Calu3 (cell line): ENCODE results near the gene PCMT1. TPM values are rescaled to one million over a fixed set of nuclear protein-coding genes. Genes with fewer than 3 reads are reported as not detected.
"Not testable (repeated sequence)": the region's sequence is repeated elsewhere in the genome, so short reads cannot be mapped to it uniquely, and the experiment has no call there.

Experiments
- BruUV-seq: library from RNA; stranded (reverse); fragments of 400-500 nt; replicated peaks from 2 replicates; lab custom pipeline; 2021; lab: Mats Ljungman, UMichigan
- CTCF ChIA-PET: fragments of 300-600 bp; sonication (Branson Sonifier 250); formaldehyde crosslinking; loops from one replicate; lab custom pipeline; 2022; ENCODE audit warnings: antibody characterized with exemption; lab: Charles Lee
- DNase-seq: peaks from one replicate; pipeline ENCODE4 v3.0.0; 2022
- H3K27ac Mint-ChIP-seq: one replicate; pipeline ENCODE4 v1.8.0; 2022; ENCODE audit warnings: mixed read lengths; ENCODE audit not compliant: unreplicated experiment
- H3K27me3 Mint-ChIP-seq: one replicate; pipeline ENCODE4 v1.8.0; 2022; ENCODE audit warnings: mixed read lengths; ENCODE audit not compliant: unreplicated experiment
- H3K36me3 Mint-ChIP-seq: one replicate; pipeline ENCODE4 v1.8.0; 2022; ENCODE audit warnings: mild to moderate bottlenecking, moderate library complexity, mixed read lengths; ENCODE audit not compliant: insufficient read depth, unreplicated experiment
- H3K4me1 Mint-ChIP-seq: one replicate; pipeline ENCODE4 v1.8.0; 2022; ENCODE audit warnings: mild to moderate bottlenecking, low read depth, mixed read lengths; ENCODE audit not compliant: unreplicated experiment
- H3K4me3 Mint-ChIP-seq: one replicate; pipeline ENCODE4 v1.8.0; 2022; ENCODE audit warnings: mild to moderate bottlenecking, low read depth, moderate library complexity, mixed read lengths; ENCODE audit not compliant: unreplicated experiment
- H3K9me3 Mint-ChIP-seq: one replicate; pipeline ENCODE4 v1.8.0; 2022; ENCODE audit warnings: low read depth, mixed read lengths; ENCODE audit not compliant: unreplicated experiment
- intact Hi-C: fragments of 100-400 bp; cut with micrococcal nuclease; formaldehyde crosslinking; loops from one replicate; pipeline ENCODE4 v1.10.0; 2022; ENCODE audit not compliant: unreplicated experiment
- total RNA-seq: library from RNA; stranded (reverse); gene quantifications from 2 replicates; pipeline ENCODE4 v1.2.3, GENCODE V29; 2022
- TF ChIP-seq, protein P1 (sequence below): fragments of 200-600 bp; IDR thresholded peaks from one replicate; pipeline ENCODE4 v1.8.0; 2022; ENCODE audit warnings: antibody characterized with exemption; ENCODE audit not compliant: unreplicated experiment

PCMT1 gene
- total RNA-seq, 1 experiment from 2014 or later: 63.4 TPM

DNA sequence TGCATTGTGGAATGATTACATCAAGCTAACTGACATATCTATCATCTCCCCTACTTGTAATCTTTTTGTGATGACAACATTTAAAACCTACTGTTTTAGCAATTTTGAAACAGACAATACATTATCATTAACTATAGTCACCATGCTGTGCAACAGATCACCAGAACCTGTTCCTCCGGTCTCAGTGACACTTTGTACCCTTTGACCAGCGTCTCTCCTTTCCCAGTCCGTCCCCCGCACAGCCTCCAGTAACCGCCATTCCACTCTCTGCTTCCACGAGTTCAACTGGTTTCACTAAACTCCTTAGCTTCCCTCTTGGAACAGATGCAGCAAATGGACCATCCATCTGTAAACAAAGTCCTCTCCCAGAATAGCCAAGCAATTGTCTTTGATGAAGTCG is 92.8 kb downstream of the PCMT1 start:
- TF ChIP-seq, protein P1, sequence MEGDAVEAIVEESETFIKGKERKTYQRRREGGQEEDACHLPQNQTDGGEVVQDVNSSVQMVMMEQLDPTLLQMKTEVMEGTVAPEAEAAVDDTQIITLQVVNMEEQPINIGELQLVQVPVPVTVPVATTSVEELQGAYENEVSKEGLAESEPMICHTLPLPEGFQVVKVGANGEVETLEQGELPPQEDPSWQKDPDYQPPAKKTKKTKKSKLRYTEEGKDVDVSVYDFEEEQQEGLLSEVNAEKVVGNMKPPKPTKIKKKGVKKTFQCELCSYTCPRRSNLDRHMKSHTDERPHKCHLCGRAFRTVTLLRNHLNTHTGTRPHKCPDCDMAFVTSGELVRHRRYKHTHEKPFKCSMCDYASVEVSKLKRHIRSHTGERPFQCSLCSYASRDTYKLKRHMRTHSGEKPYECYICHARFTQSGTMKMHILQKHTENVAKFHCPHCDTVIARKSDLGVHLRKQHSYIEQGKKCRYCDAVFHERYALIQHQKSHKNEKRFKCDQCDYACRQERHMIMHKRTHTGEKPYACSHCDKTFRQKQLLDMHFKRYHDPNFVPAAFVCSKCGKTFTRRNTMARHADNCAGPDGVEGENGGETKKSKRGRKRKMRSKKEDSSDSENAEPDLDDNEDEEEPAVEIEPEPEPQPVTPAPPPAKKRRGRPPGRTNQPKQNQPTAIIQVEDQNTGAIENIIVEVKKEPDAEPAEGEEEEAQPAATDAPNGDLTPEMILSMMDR: no peak
- intact Hi-C loops: no loop called here
- no peak for DNase-seq
- CTCF ChIA-PET: no interaction called here
- no peaks in the 10 kb centered on the region for H3K27me3 Mint-ChIP-seq
- BruUV-seq: no TSS peak
- H3K4me3 Mint-ChIP-seq: no peak overlapping the region
- H3K27ac Mint-ChIP-seq: peak overlapping the region; percentile 64
- H3K36me3 Mint-ChIP-seq: peaks cover 5% of the 10 kb centered on the region
- peaks cover 50% of the 10 kb centered on the region for H3K4me1 Mint-ChIP-seq
- no peaks in the 10 kb centered on the region for H3K9me3 Mint-ChIP-seq

DNA sequence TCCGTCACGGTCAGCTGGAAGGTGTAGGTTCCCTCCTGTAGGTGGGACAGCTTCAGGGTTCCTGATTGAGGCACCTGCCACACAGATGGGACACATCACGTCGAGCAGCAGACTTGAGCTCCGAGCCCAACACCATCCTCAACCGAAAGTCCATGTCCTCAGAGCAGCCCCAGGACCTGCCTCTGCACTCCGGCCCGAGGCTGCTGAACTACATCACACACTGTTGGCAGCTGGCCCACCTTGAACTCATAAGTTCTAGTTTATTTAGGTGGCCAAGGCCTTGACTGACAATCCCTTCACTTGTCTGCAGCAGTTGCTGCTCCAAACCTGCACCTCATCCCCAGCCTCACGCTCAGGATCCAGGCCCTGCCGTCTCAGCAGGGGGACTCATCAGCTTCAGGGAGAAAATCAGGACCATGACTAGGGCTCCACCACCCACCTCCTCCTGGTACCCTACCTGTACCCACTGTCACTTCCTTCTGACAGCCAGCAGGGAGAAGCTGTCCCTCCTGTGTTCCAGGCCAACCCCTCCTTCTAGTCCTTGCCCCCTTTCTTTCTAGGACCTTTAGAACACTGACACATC is 93.6 kb downstream of the PCMT1 start:
- DNase-seq: no peak
- BruUV-seq: no TSS peak
- peaks cover 50% of the 10 kb centered on the region for H3K4me1 Mint-ChIP-seq
- peaks cover 5% of the 10 kb centered on the region for H3K36me3 Mint-ChIP-seq
- H3K4me3 Mint-ChIP-seq: no peak overlapping the region
- H3K27me3 Mint-ChIP-seq: no peaks in the 10 kb centered on the region
- TF ChIP-seq, protein P1: no peak
- H3K27ac Mint-ChIP-seq: peak overlapping the region; percentile 63
- H3K9me3 Mint-ChIP-seq: no peaks in the 10 kb centered on the region
- CTCF ChIA-PET: interaction anchor here (1.4 kb wide), 1 partner anchor 79 kb away, joined by 3 read pairs; no protein-coding TSS in a partner anchor
- intact Hi-C loops: no loop called here

DNA sequence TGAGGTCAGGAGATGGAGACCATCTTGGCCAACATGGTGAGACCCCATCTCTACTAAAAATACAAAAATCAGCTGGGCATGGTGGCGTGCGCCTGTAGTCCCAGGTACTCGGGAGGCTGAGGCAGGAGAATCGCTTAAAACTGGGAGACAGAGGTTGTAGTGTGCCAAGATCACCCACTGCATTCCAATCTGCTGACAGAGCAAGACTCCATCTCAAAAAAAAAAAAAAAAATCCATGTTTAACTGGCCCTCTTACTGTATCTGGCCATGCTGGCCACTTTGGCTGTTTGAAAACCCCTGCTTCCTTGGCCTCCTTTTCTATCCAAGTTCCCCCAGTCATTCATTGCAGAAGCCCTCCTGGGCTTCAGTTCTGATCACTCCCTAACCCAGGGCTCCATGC is 94.5 kb downstream of the PCMT1 start:
- CTCF ChIA-PET: interaction anchor here (0.7 to 1.4 kb wide), 2 partner anchors 80 to 195 kb away, joined by 3 to 6 read pairs; no protein-coding TSS in a partner anchor
- intact Hi-C loops: not testable (repeated sequence)

DNA sequence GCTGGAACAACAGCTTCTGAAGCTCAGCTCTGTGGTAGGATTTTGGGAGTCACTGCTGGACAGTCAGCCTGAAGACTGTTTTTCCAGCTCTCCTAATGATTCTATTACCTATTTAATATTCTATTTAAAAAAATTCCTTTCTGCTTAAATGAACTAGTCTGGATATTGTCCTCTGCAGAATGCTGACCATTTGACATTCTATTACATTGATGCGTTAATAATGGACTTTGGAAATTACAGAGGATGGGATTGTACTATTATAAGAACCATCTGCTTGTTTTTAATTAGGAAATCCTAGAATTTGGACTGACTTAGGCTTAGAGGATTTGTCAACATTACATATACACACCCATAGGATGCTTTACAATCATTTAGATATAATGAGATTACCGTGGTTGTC is 94.9 kb downstream of the PCMT1 start:
- peaks cover 52% of the 10 kb centered on the region for H3K4me1 Mint-ChIP-seq
- no peak overlapping the region for H3K4me3 Mint-ChIP-seq
- TF ChIP-seq, protein P1: no peak
- no peak for DNase-seq
- no peak overlapping the region for H3K27ac Mint-ChIP-seq
- CTCF ChIA-PET: interaction anchor here (0.7 to 1.4 kb wide), 2 partner anchors 81 to 194 kb away, joined by 3 to 6 read pairs; no protein-coding TSS in a partner anchor
- peaks cover 5% of the 10 kb centered on the region for H3K36me3 Mint-ChIP-seq
- no peaks in the 10 kb centered on the region for H3K27me3 Mint-ChIP-seq
- no TSS peak for BruUV-seq
- intact Hi-C loops: no loop called here
- H3K9me3 Mint-ChIP-seq: no peaks in the 10 kb centered on the region

More for the DNA sequence above, 94.5 kb downstream of the PCMT1 start:
- H3K27ac Mint-ChIP-seq, H3K27me3 Mint-ChIP-seq, DNase-seq, H3K9me3 Mint-ChIP-seq, H3K36me3 Mint-ChIP-seq, BruUV-seq, H3K4me3 Mint-ChIP-seq: not testable (repeated sequence)
- H3K4me1 Mint-ChIP-seq: peaks cover 50% of the 10 kb centered on the region

DNA sequence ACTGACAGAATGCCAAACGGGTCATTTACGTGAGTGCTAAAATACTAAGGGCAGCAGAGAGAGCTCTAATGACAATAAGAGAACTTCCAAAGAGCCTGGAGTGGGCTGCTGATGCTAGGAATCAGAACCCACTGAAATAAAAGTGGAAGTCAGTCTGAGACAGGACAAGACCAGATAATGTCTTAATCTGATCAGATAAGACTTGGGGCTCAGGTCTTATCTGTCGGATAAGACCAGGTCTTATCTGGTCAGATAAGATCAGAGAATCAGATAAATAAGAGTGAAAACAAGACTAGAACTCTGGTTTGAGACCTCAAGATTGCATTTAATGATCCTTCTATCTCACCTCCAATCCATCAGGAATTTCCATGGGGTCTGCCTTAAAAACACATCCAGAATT is 96.0 kb downstream of the PCMT1 start:
- Mint-ChIP-seq H3K9me3 (no peaks in the 10 kb centered on the region), H3K4me3 (no peak overlapping the region), H3K36me3 (peaks cover 5% of the 10 kb centered on the region), H3K27me3 (no peaks in the 10 kb centered on the region), H3K4me1 (peaks cover 53% of the 10 kb centered on the region), H3K27ac (no peak overlapping the region)
- CTCF ChIA-PET: interaction anchor here (0.8 to 1.0 kb wide), 2 partner anchors 9 to 14 kb away, joined by 3 read pairs; no protein-coding TSS in a partner anchor
- TF ChIP-seq, protein P1: no peak
- BruUV-seq: no TSS peak
- intact Hi-C loops: no loop called here
- no peak for DNase-seq
